CD4-positive, alpha-beta T cell (primary cell): ENCODE data around the gene PDGFA. TPM values are rescaled to one million over a fixed set of nuclear protein-coding genes. Genes with fewer than 3 reads are reported as not detected.

Source experiments
- ATAC-seq: fragments of 200-7000 bp; cut with Tn5 transposase; one replicate; pipeline ENCODE4 v1.10.0; 2022; ENCODE audit warnings: mild to moderate bottlenecking; ENCODE audit not compliant: poor library complexity
- CTCF ChIA-PET: fragments of 350-600 bp; sonication (Branson Sonifier 250); formaldehyde crosslinking; loops from one replicate; lab custom pipeline; 2021; ENCODE audit warnings: antibody characterized with exemption, inconsistent platforms; lab: Charles Lee
- POLR2A ChIA-PET: fragments of 350-600 bp; sonication (Branson Sonifier 250); formaldehyde crosslinking; loops from one replicate; lab custom pipeline; 2021; ENCODE audit warnings: antibody characterized with exemption, inconsistent platforms; lab: Charles Lee
- DNase-seq, 14 experiments: peaks; one replicate each; pipeline ENCODE4 v3.0.0-alpha.2; 2013 to 2020; ENCODE audit warnings: mixed read lengths in 2 of 14
- H3K27ac ChIP-seq, 2 donors: one replicate each; pipeline versions ENCODE4 v1.5.1 to v1.7.0; 2013; ENCODE audit warnings: low read length in 2 of 2, low read depth in 1 of 2, mild to moderate bottlenecking in 1 of 2
- H3K27me3 ChIP-seq, 2 experiments: 1 replicate in 1 of 2; 2 replicates in 1 of 2; pipeline versions ENCODE4 v1.6.1 to v1.7.0; 2013; ENCODE audit warnings: low read length in 2 of 2, control low read depth in 1 of 2, mild to moderate bottlenecking in 1 of 2, moderate library complexity in 1 of 2; ENCODE audit not compliant: insufficient read depth in 2 of 2, control insufficient read depth in 1 of 2
- H3K36me3 ChIP-seq: one replicate; pipeline ENCODE4 v1.6.1; 2013; ENCODE audit warnings: low read length, control low read depth; ENCODE audit not compliant: insufficient read depth
- H3K4me1 ChIP-seq: one replicate; pipeline ENCODE4 v1.6.1; 2013; ENCODE audit warnings: low read length, control low read depth; ENCODE audit not compliant: insufficient read depth
- H3K4me3 ChIP-seq: one replicate; pipeline ENCODE4 v1.5.1; 2013; ENCODE audit warnings: mild to moderate bottlenecking, low read length, moderate library complexity
- H3K9me3 ChIP-seq, 2 experiments: 1 replicate in 1 of 2; 2 replicates in 1 of 2; pipeline versions ENCODE4 v1.6.1 to v1.7.0; 2013; ENCODE audit warnings: low read length in 2 of 2, mild to moderate bottlenecking in 2 of 2, control low read depth in 1 of 2, moderate library complexity in 1 of 2; ENCODE audit not compliant: control insufficient read depth in 1 of 2, insufficient read depth in 1 of 2
- H3K27ac Mint-ChIP-seq: one replicate; pipeline ENCODE4 v1.8.0; 2020; ENCODE audit warnings: mixed read lengths
- H3K27me3 Mint-ChIP-seq: one replicate; pipeline ENCODE4 v1.8.0; 2021; ENCODE audit warnings: mixed read lengths
- H3K36me3 Mint-ChIP-seq: one replicate; pipeline ENCODE4 v1.8.0; 2021; ENCODE audit warnings: low read depth, mixed read lengths
- H3K4me1 Mint-ChIP-seq: one replicate; pipeline ENCODE4 v1.8.0; 2021; ENCODE audit warnings: low read depth, mixed read lengths
- H3K4me3 Mint-ChIP-seq: one replicate; pipeline ENCODE4 v1.8.0; 2020; ENCODE audit warnings: mild to moderate bottlenecking, mixed read lengths
- H3K9me3 Mint-ChIP-seq: one replicate; pipeline ENCODE4 v1.8.0; 2020; ENCODE audit warnings: mixed read lengths
- intact Hi-C, 2 experiments: fragments of 100-400 bp; cut with DNase I in 1 of 2; cut with micrococcal nuclease in 1 of 2; formaldehyde crosslinking; loops; one replicate each; pipeline versions ENCODE4 v1.15.1 to v1.9.0; 2023 to 2025; cut with DNase I, micrococcal nuclease
- total RNA-seq, 174 experiments: library from RNA in 2 of 174; stranded (reverse) in 2 of 174; gene quantifications; one replicate each; pipeline ENCODE4 v1.2.3 and lab custom pipeline; 2021 to 2026
- TF ChIP-seq, protein P1 (sequence below): fragments of 200-600 bp; IDR thresholded peaks from one replicate; pipeline ENCODE4 v1.8.0; 2022; ENCODE audit warnings: antibody characterized with exemption, mild to moderate bottlenecking

The PDGFA gene
- total RNA-seq, 2 experiments from 2014 or later: 0.55 to 0.70 TPM

DNA sequence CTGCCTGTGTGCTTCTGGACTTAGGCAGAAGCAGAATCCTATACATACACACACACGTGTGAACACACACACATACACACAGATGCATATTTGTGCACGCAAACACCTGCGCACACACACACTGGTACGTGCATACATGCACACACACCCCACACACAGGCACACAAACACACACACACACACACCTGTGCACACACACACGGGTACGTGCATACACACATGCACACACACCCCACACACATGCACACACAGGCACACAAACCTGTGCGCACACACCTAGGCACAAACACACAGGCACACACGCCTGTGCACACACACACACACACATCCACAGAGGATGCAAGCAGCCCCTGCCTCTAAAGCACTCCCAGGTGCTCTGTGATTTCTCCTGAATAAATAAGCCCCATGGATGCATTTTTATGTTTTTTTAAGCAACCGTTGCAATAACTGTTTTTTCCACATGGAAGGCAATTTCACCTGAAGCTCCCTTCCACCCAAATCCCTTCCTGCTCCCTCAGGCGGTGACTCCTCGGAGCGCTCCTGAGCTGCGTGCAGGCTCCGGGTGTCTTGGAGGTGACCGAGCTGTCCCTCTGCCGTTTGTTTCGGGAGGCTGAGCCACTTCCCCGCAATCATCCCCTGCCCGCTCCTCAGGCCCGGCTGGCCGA is 41.5 kb upstream of the PDGFA start:
- H3K27me3 Mint-ChIP-seq: no peaks in the 10 kb centered on the region
- TF ChIP-seq, protein P1, sequence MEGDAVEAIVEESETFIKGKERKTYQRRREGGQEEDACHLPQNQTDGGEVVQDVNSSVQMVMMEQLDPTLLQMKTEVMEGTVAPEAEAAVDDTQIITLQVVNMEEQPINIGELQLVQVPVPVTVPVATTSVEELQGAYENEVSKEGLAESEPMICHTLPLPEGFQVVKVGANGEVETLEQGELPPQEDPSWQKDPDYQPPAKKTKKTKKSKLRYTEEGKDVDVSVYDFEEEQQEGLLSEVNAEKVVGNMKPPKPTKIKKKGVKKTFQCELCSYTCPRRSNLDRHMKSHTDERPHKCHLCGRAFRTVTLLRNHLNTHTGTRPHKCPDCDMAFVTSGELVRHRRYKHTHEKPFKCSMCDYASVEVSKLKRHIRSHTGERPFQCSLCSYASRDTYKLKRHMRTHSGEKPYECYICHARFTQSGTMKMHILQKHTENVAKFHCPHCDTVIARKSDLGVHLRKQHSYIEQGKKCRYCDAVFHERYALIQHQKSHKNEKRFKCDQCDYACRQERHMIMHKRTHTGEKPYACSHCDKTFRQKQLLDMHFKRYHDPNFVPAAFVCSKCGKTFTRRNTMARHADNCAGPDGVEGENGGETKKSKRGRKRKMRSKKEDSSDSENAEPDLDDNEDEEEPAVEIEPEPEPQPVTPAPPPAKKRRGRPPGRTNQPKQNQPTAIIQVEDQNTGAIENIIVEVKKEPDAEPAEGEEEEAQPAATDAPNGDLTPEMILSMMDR: no peak
- POLR2A ChIA-PET: no interaction called here
- H3K4me3 Mint-ChIP-seq: no peak overlapping the region
- DNase-seq (no peak), ATAC-seq (no peak)
- no peaks in the 10 kb centered on the region for H3K4me1 Mint-ChIP-seq
- CTCF ChIA-PET: no interaction called here
- Histone ChIP-seq H3K27ac (no peak overlapping the region), H3K9me3 (peaks cover 0 to 8% of the 10 kb centered on the region in 2 experiments), H3K4me3 (no peak overlapping the region), H3K4me1 (no peaks in the 10 kb centered on the region), H3K27me3 (no peaks in the 10 kb centered on the region), H3K36me3 (no peaks in the 10 kb centered on the region)
- no peak overlapping the region for H3K27ac Mint-ChIP-seq
- H3K9me3 Mint-ChIP-seq: no peaks in the 10 kb centered on the region
- H3K36me3 Mint-ChIP-seq: no peaks in the 10 kb centered on the region
- intact Hi-C loops: no loop called here

DNA sequence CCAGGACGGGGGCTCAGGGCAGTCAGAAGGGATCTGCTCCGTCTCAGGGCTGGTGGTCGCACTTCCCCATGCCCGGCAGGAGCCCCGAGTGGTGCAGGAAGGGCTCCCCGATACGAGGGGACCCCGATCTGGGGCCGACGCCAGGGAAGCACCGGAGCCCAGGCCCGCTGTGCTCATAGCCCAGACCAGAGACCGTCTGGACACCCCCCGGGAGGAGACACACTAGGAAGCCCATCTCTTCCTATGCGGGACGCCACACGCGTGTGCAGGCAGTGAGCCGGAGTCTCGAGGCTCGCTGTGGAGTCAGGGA is 39.7 kb upstream of the PDGFA start:
- POLR2A ChIA-PET: no interaction called here
- H3K4me1 ChIP-seq: no peaks in the 10 kb centered on the region
- ATAC-seq: no peak
- H3K27ac Mint-ChIP-seq: no peak overlapping the region
- H3K27me3 ChIP-seq: no peaks in the 10 kb centered on the region
- no peaks in the 10 kb centered on the region for H3K9me3 Mint-ChIP-seq
- DNase-seq: no peak
- no peak overlapping the region for H3K27ac ChIP-seq
- no peaks in the 10 kb centered on the region for H3K27me3 Mint-ChIP-seq
- no peaks in the 10 kb centered on the region for H3K36me3 ChIP-seq
- H3K4me3 ChIP-seq: no peak overlapping the region
- TF ChIP-seq, protein P1: no peak
- no peak overlapping the region for H3K4me3 Mint-ChIP-seq
- no peaks in the 10 kb centered on the region for H3K4me1 Mint-ChIP-seq
- intact Hi-C loops: no loop called here
- CTCF ChIA-PET: no interaction called here
- H3K9me3 ChIP-seq: peaks cover 0 to 16% of the 10 kb centered on the region in 2 experiments
- H3K36me3 Mint-ChIP-seq: no peaks in the 10 kb centered on the region

DNA sequence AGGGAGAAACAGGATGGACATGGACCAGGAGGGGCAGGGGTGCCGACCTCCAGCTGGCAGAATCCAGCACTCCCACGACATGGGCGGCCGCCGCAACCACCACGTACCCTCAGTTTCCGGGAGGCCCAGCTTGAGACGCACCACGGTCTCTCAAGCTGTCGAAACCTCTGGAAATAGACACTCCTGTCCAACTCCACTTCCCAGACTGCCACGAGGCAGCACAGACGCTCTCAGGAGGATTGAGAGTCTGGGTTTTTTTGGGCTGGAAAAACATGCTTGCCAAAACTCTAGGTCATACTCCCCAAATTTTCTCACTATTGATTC is 37.9 kb upstream of the PDGFA start:
- Histone ChIP-seq H3K9me3 (peaks cover 0 to 16% of the 10 kb centered on the region in 2 experiments), H3K4me1 (no peaks in the 10 kb centered on the region), H3K36me3 (no peaks in the 10 kb centered on the region), H3K27me3 (no peaks in the 10 kb centered on the region), H3K27ac (no peak overlapping the region), H3K4me3 (no peak overlapping the region)
- Mint-ChIP-seq H3K4me1 (no peaks in the 10 kb centered on the region), H3K27me3 (no peaks in the 10 kb centered on the region), H3K9me3 (no peaks in the 10 kb centered on the region), H3K4me3 (no peak overlapping the region), H3K27ac (no peak overlapping the region), H3K36me3 (no peaks in the 10 kb centered on the region)
- CTCF ChIA-PET: no interaction called here
- no peak for ATAC-seq
- POLR2A ChIA-PET: no interaction called here
- DNase-seq: no peak
- intact Hi-C loops: no loop called here
- TF ChIP-seq, protein P1: no peak
